NB4 (cell line): ENCODE results near the gene FAM200C.
"Not testable (repeated sequence)": the region's sequence is repeated elsewhere in the genome, so short reads cannot be mapped to it uniquely, and the experiment has no call there.

ENCODE experiments used
- DNase-seq: peaks from one replicate; pipeline ENCODE4 v3.0.0; 2010; ENCODE audit warnings: low read depth
- H3K4me3 ChIP-seq: one replicate; pipeline ENCODE4 v1.5.1; 2011; ENCODE audit warnings: mild to moderate bottlenecking, low read depth, low read length, moderate library complexity
- CTCF ChIP-seq: IDR thresholded peaks from one replicate; pipeline ENCODE4 v1.5.1; 2012; ENCODE audit warnings: low read depth, low read length
- MAX ChIP-seq: IDR thresholded peaks from 2 replicates; pipeline ENCODE4 v1.6.1; 2011; ENCODE audit warnings: low read depth, low read length
- MYC ChIP-seq: IDR thresholded peaks from 2 replicates; pipeline ENCODE4 v1.6.1; 2011; ENCODE audit warnings: low read depth, low read length
- POLR2A ChIP-seq: IDR thresholded peaks from 2 replicates; pipeline ENCODE4 v1.6.1; 2011; ENCODE audit warnings: mild to moderate bottlenecking; ENCODE audit not compliant: insufficient read length; ENCODE audit errors: extremely low read depth

Gene FAM200C

GRCh38 chr5:160437271-160437670 lies 37.4 kb upstream of the FAM200C start:
- H3K4me3 ChIP-seq, result no peak overlapping the region
- TF ChIP-seq MYC (no peak), MAX (no peak), POLR2A (no peak), CTCF (no peak)
- DNase-seq, result no peak

- not testable (repeated sequence) for H3K4me3 ChIP-seq, DNase-seq
These were observed 36.8 kb upstream of the FAM200C start for GRCh38 chr5:160436661-160437060.

- TF ChIP-seq MAX (no peak), POLR2A (no peak), CTCF (no peak), MYC (no peak)
- DNase-seq, result no peak
- no peak overlapping the region for H3K4me3 ChIP-seq
These were observed 36.2 kb upstream of the FAM200C start for GRCh38 chr5:160436017-160436416.

GRCh38 chr5:160435532-160435931 lies 35.7 kb upstream of the FAM200C start:
- TF ChIP-seq MYC (no peak), MAX (no peak), CTCF (no peak), POLR2A (no peak)
- DNase-seq, result no peak
- no peak overlapping the region for H3K4me3 ChIP-seq

- no peak overlapping the region for H3K4me3 ChIP-seq
- no peak for DNase-seq
- TF ChIP-seq MYC (no peak), CTCF (no peak), POLR2A (no peak), MAX (no peak)
These were observed 34.2 kb upstream of the FAM200C start for GRCh38 chr5:160434022-160434531.

- DNase-seq, result no peak
- TF ChIP-seq MAX, result no peak
- H3K4me3 ChIP-seq, result no peak overlapping the region
These were observed 32.9 kb upstream of the FAM200C start for GRCh38 chr5:160432787-160433186.

GRCh38 chr5:160432196-160432595 lies 32.3 kb upstream of the FAM200C start:
- TF ChIP-seq CTCF, result no peak
- TF ChIP-seq MYC, result no peak
- no peak for DNase-seq
- H3K4me3 ChIP-seq, result no peak overlapping the region
